ENCODE measurements around the gene HARS1. TPM values are rescaled to one million over a fixed set of nuclear protein-coding genes. Genes with fewer than 3 reads are reported as not detected.

The HARS1 gene
- total RNA-seq, 1 donor from 2014 or later: 77.7 TPM

GRCh38 chr5:140678993-140679392 is 12.2 kb downstream of the HARS1 start:
- Mint-ChIP-seq H3K36me3 (ENCODE audit: insufficient read depth) (peaks cover 23% of the 10 kb centered on the region), H3K4me1 (ENCODE audit: low read depth) (no peaks in the 10 kb centered on the region), H3K27me3 (no peaks in the 10 kb centered on the region), H3K4me3 (ENCODE audit: low read depth) (no peak overlapping the region), H3K9me3 (ENCODE audit: low read depth) (no peaks in the 10 kb centered on the region), H3K27ac (no peak overlapping the region)
- no peak for TF ChIP-seq CTCF (IDR thresholded peaks at IDR 0.05; ENCODE audit: unreplicated experiment)
- no peak for DNase-seq (ENCODE audit: low spot score, unreplicated experiment)

GRCh38 chr5:140677947-140678346 is 13.2 kb downstream of the HARS1 start:
- peaks cover 23% of the 10 kb centered on the region for H3K36me3 Mint-ChIP-seq (ENCODE audit: insufficient read depth)
- H3K4me3 Mint-ChIP-seq (ENCODE audit: low read depth): no peak overlapping the region
- TF ChIP-seq CTCF (IDR thresholded peaks at IDR 0.05; ENCODE audit: unreplicated experiment): no peak
- H3K27ac Mint-ChIP-seq: no peak overlapping the region
- H3K27me3 Mint-ChIP-seq: no peaks in the 10 kb centered on the region
- no peaks in the 10 kb centered on the region for H3K4me1 Mint-ChIP-seq (ENCODE audit: low read depth)
- no peak for DNase-seq (ENCODE audit: low spot score, unreplicated experiment)
- no peaks in the 10 kb centered on the region for H3K9me3 Mint-ChIP-seq (ENCODE audit: low read depth)

- Mint-ChIP-seq H3K36me3 (ENCODE audit: insufficient read depth) (peaks cover 22% of the 10 kb centered on the region), H3K27me3 (no peaks in the 10 kb centered on the region), H3K4me1 (ENCODE audit: low read depth) (no peaks in the 10 kb centered on the region), H3K9me3 (ENCODE audit: low read depth) (no peaks in the 10 kb centered on the region), H3K4me3 (ENCODE audit: low read depth) (no peak overlapping the region), H3K27ac (no peak overlapping the region)
- no peak for TF ChIP-seq CTCF (IDR thresholded peaks at IDR 0.05; ENCODE audit: unreplicated experiment)
- DNase-seq (ENCODE audit: low spot score, unreplicated experiment): no peak
Measured at GRCh38 chr5:140674629-140675028, 16.5 kb downstream of the HARS1 start.

- H3K36me3 Mint-ChIP-seq (ENCODE audit: insufficient read depth): peaks cover 22% of the 10 kb centered on the region
- no peak overlapping the region for H3K27ac Mint-ChIP-seq
- TF ChIP-seq CTCF (IDR thresholded peaks at IDR 0.05; ENCODE audit: unreplicated experiment): no peak
- no peak for DNase-seq (ENCODE audit: low spot score, unreplicated experiment)
- no peaks in the 10 kb centered on the region for H3K9me3 Mint-ChIP-seq (ENCODE audit: low read depth)
- H3K4me1 Mint-ChIP-seq (ENCODE audit: low read depth): no peaks in the 10 kb centered on the region
- H3K27me3 Mint-ChIP-seq: no peaks in the 10 kb centered on the region
- H3K4me3 Mint-ChIP-seq (ENCODE audit: low read depth): no peak overlapping the region
Measured at GRCh38 chr5:140674211-140674610, 17.0 kb downstream of the HARS1 start.

- TF ChIP-seq CTCF (IDR thresholded peaks at IDR 0.05; ENCODE audit: unreplicated experiment): no peak
- no peaks in the 10 kb centered on the region for H3K9me3 Mint-ChIP-seq (ENCODE audit: low read depth)
- H3K27ac Mint-ChIP-seq: no peak within 1 kb of the TSS
- peaks cover 22% of the 10 kb centered on the region for H3K36me3 Mint-ChIP-seq (ENCODE audit: insufficient read depth)
- no peaks in the 10 kb centered on the region for H3K4me1 Mint-ChIP-seq (ENCODE audit: low read depth)
- no peaks in the 10 kb centered on the region for H3K27me3 Mint-ChIP-seq
- no peak for DNase-seq (ENCODE audit: low spot score, unreplicated experiment)
- no peak within 1 kb of the TSS for H3K4me3 Mint-ChIP-seq (ENCODE audit: low read depth)
Measured at GRCh38 chr5:140673187-140673976, 17.8 kb downstream of the HARS1 start, which contains the start of gene DND1. Gene DND1, minus strand, starts transcription at chr5:140673576. Its CDS starts 34 bp downstream, at chr5:140673542.

Data from progenitor cell of endocrine pancreas (in vitro differentiated cells).